Omental fat pad (tissue), 4 donors: ENCODE data around the gene LRRC8B. TPM values are rescaled to one million over a fixed set of nuclear protein-coding genes. Genes with fewer than 3 reads are reported as not detected.

Source experiments
- ATAC-seq: fragments of 150-250 bp; one replicate; pipeline ENCODE4 v1.9.1; 2016; ENCODE audit warnings: mild to moderate bottlenecking, moderate library complexity; ENCODE audit not compliant: low FRiP score
- DNase-seq: peaks from one replicate; pipeline ENCODE4 v3.0.0-alpha.2; 2019; ENCODE audit warnings: low spot score
- CTCF ChIP-seq, 3 donors: fragments of 450-650 bp; IDR thresholded peaks; one replicate each; pipeline ENCODE4 v1.5.1; 2016 to 2017; ENCODE audit warnings: antibody characterized with exemption in 3 of 3, mild to moderate bottlenecking in 3 of 3, moderate library complexity in 2 of 3
- total RNA-seq, 4 donors: library from RNA; depleted of rRNA; stranded (reverse); fragments of >200 nt; gene quantifications; one replicate each; pipeline ENCODE4 v1.1.0, GENCODE V29; 2016

Gene LRRC8B
- total RNA-seq, 4 donors from 2014 or later: 5.7 to 30.3 (median 10.7) TPM

- ATAC-seq (no peak), DNase-seq (no peak)
- TF ChIP-seq CTCF (IDR thresholded peaks at IDR 0.05): no peak
Observed at GRCh38 chr1:89644119-89644814, 119.6 kb downstream of the LRRC8B start.

GRCh38 chr1:89646259-89646658 lies 121.6 kb downstream of the LRRC8B start:
- no peak for ATAC-seq
- TF ChIP-seq CTCF (IDR thresholded peaks at IDR 0.05): no peak
- no peak for DNase-seq

Other genes with a start within 250 kb of the LRRC8B start
- not detected for gene GBP6, start 160.8 kb upstream of the LRRC8B start, total RNA-seq
- gene LRRC8C, start 108.3 kb downstream of the LRRC8B start, total RNA-seq: 10 to 100 TPM; 10.9 to 39.4 (median 19.3) TPM